ENCODE measurements around the gene TBX4.

The TBX4 gene

GRCh38 chr17:61452301-61453290 lies at the start of gene TBX4:
TSS of gene TBX4 (plus strand) at chr17:61452422. CDS start at chr17:61456491, 4,069 bp downstream.
- no peak for DNase-seq

- peak in 1 of 2 donors; percentile 16 for DNase-seq
Measured at GRCh38 chr17:61402978-61403800, 49.0 kb upstream of the TBX4 start.

GRCh38 chr17:61403801-61404662 lies 48.2 kb upstream of the TBX4 start:
- no peak for DNase-seq

GRCh38 chr17:61404663-61404912 lies 47.6 kb upstream of the TBX4 start:
- no peak for DNase-seq

GRCh38 chr17:61404913-61405685 lies 47.1 kb upstream of the TBX4 start:
- no peak for DNase-seq

- DNase-seq: no peak
Measured at GRCh38 chr17:61405686-61406536, 46.3 kb upstream of the TBX4 start.

- DNase-seq: no peak
Measured at GRCh38 chr17:61406537-61406845, 45.7 kb upstream of the TBX4 start.

- DNase-seq: no peak
Measured at GRCh38 chr17:61406971-61407911, 45.0 kb upstream of the TBX4 start.

- DNase-seq: no peak
Measured at GRCh38 chr17:61408151-61409041, 43.8 kb upstream of the TBX4 start.

GRCh38 chr17:61409301-61410112 lies 42.7 kb upstream of the TBX4 start:
- DNase-seq: peak; percentile 32 to 41

GRCh38 chr17:61410141-61411010 lies 41.8 kb upstream of the TBX4 start:
- DNase-seq: peak; percentile 70 to 81

- DNase-seq: no peak
Measured at GRCh38 chr17:61411011-61411260, 41.3 kb upstream of the TBX4 start.

GRCh38 chr17:61411261-61412142 lies 40.7 kb upstream of the TBX4 start:
- peak in 1 of 2 donors; percentile 38 for DNase-seq

- peak; percentile 73 to 83 for DNase-seq
Measured at GRCh38 chr17:61412143-61412859, 39.9 kb upstream of the TBX4 start.

- no peak for DNase-seq
Measured at GRCh38 chr17:61412860-61413660, 39.2 kb upstream of the TBX4 start.
